SU-DHL-6 (cell line): ENCODE measurements around the gene PEX11A.

Source experiments
- H2AFZ ChIP-seq: fragments of 200-600 bp; sonication (generic); 2 replicates; pipeline ENCODE4 v1.6.1; 2014; ENCODE audit warnings: low read depth, mild to moderate bottlenecking, moderate library complexity, mixed read lengths, antibody characterized with exemption, low read length; ENCODE audit not compliant: severe bottlenecking
- H3F3A ChIP-seq: fragments of 200-600 bp; shearing (Covaris generic); 2 replicates; pipeline ENCODE4 v1.6.0; 2016; ENCODE audit warnings: antibody characterized with exemption, mild to moderate bottlenecking; ENCODE audit not compliant: insufficient read depth
- H3K27ac ChIP-seq: fragments of 200-600 bp; sonication (generic); 2 replicates; pipeline ENCODE4 v1.5.1; 2016; ENCODE audit warnings: low read depth, mild to moderate bottlenecking, low read length, moderate library complexity, mixed read lengths
- H3K27me3 ChIP-seq: fragments of 200-600 bp; sonication (generic), shearing (Covaris generic); 2 replicates; pipeline ENCODE4 v1.6.0; 2014; ENCODE audit warnings: mild to moderate bottlenecking, low read length
- H3K36me3 ChIP-seq: fragments of 200-600 bp; sonication (generic); 2 replicates; pipeline ENCODE4 v1.6.1; 2014; ENCODE audit warnings: mild to moderate bottlenecking, low read length, mixed read lengths
- H3K4me2 ChIP-seq: fragments of 300-600, 200-600 bp; shearing (Covaris generic), sonication (generic); 2 replicates; pipeline ENCODE4 v1.6.0; 2014; ENCODE audit warnings: low read length, low read depth, mild to moderate bottlenecking; ENCODE audit not compliant: poor library complexity, severe bottlenecking
- H3K4me3 ChIP-seq: fragments of 200-600 bp; sonication (generic); 2 replicates; pipeline ENCODE4 v1.5.1; 2014; ENCODE audit warnings: antibody characterized with exemption, low read length, mild to moderate bottlenecking, mixed read lengths; ENCODE audit not compliant: insufficient read depth, poor library complexity, severe bottlenecking
- H3K79me2 ChIP-seq: fragments of 200-600 bp; sonication (generic); 2 replicates; pipeline ENCODE4 v1.6.1; 2014; ENCODE audit warnings: mild to moderate bottlenecking, low read length, moderate library complexity; ENCODE audit not compliant: insufficient read depth
- H3K9ac ChIP-seq: fragments of 200-600 bp; sonication (generic); 2 replicates; pipeline ENCODE4 v1.7.0; 2014; ENCODE audit warnings: mild to moderate bottlenecking, low read length
- H3K9me2 ChIP-seq: fragments of 200-600 bp; sonication (generic); replicated peaks from 2 replicates; pipeline ENCODE4 v1.6.1; 2014; ENCODE audit warnings: low read length; ENCODE audit not compliant: insufficient read depth
- H3K9me3 ChIP-seq: fragments of 200-600 bp; sonication (generic); 2 replicates; pipeline ENCODE4 v1.6.1; 2014; ENCODE audit warnings: low read length, mixed read lengths; ENCODE audit not compliant: insufficient read depth
- H4K20me1 ChIP-seq: fragments of 200-600 bp; sonication (generic); 2 replicates; pipeline ENCODE4 v1.6.1; 2014; ENCODE audit warnings: low read depth, mild to moderate bottlenecking, antibody characterized with exemption, low read length, moderate library complexity, mixed read lengths
- CTCF ChIP-seq: fragments of 200-600 bp; sonication (generic); IDR thresholded peaks from one replicate; pipeline ENCODE4 v1.5.1; 2017; ENCODE audit warnings: antibody characterized with exemption, mild to moderate bottlenecking, low read length, moderate library complexity; ENCODE audit not compliant: insufficient read depth, poor library complexity, severe bottlenecking
- EZH2phosphoT487 ChIP-seq: fragments of 200-600 bp; sonication (generic), shearing (Covaris generic); conservative IDR thresholded peaks from 2 replicates; pipeline ENCODE4 v1.6.1; 2018; ENCODE audit warnings: mild to moderate bottlenecking, antibody characterized with exemption, low read length, moderate library complexity, mixed read lengths

The PEX11A gene

GRCh38 chr15:89645680-89646079 is 44.9 kb downstream of the PEX11A start:
- no peak overlapping the region for H3K4me2 ChIP-seq
- no peaks in the 10 kb centered on the region for H4K20me1 ChIP-seq
- no peak overlapping the region for H2AFZ ChIP-seq
- H3F3A ChIP-seq, result no peaks in the 10 kb centered on the region
- H3K9me3 ChIP-seq, result no peaks in the 10 kb centered on the region
- TF ChIP-seq EZH2phosphoT487, result no peak
- TF ChIP-seq CTCF, result no peak
- no peaks in the 10 kb centered on the region for H3K79me2 ChIP-seq
- H3K9me2 ChIP-seq, result no peaks in the 10 kb centered on the region
- H3K9ac ChIP-seq, result no peak overlapping the region
- no peaks in the 10 kb centered on the region for H3K36me3 ChIP-seq
- no peak overlapping the region for H3K27ac ChIP-seq
- no peaks in the 10 kb centered on the region for H3K27me3 ChIP-seq
- H3K4me3 ChIP-seq, result no peak overlapping the region

- Histone ChIP-seq H3K27ac (no peak overlapping the region), H3K9me2 (no peaks in the 10 kb centered on the region), H4K20me1 (no peaks in the 10 kb centered on the region), H3F3A (no peaks in the 10 kb centered on the region), H3K4me3 (no peak overlapping the region), H3K4me2 (no peak overlapping the region), H3K9ac (no peak overlapping the region), H3K27me3 (no peaks in the 10 kb centered on the region), H3K9me3 (no peaks in the 10 kb centered on the region), H3K79me2 (no peaks in the 10 kb centered on the region), H3K36me3 (no peaks in the 10 kb centered on the region), H2AFZ (no peak overlapping the region)
- no peak for TF ChIP-seq CTCF
- no peak for TF ChIP-seq EZH2phosphoT487
Measured at GRCh38 chr15:89642106-89642505, 48.4 kb downstream of the PEX11A start.

- H3K4me3 ChIP-seq, result no peak overlapping the region
- TF ChIP-seq CTCF (no peak), EZH2phosphoT487 (no peak)
- no peak overlapping the region for H3K27ac ChIP-seq
- no peak overlapping the region for H2AFZ ChIP-seq
- no peaks in the 10 kb centered on the region for H4K20me1 ChIP-seq
- no peaks in the 10 kb centered on the region for H3K79me2 ChIP-seq
- H3K4me2 ChIP-seq, result no peak overlapping the region
- H3K9me2 ChIP-seq, result no peaks in the 10 kb centered on the region
- H3K9me3 ChIP-seq, result no peaks in the 10 kb centered on the region
- H3K27me3 ChIP-seq, result no peaks in the 10 kb centered on the region
- H3K36me3 ChIP-seq, result no peaks in the 10 kb centered on the region
- H3K9ac ChIP-seq, result no peak overlapping the region
- H3F3A ChIP-seq, result no peaks in the 10 kb centered on the region
Measured at GRCh38 chr15:89641053-89641452, 49.5 kb downstream of the PEX11A start.

- Histone ChIP-seq H3K4me3 (no peak overlapping the region), H3K9me3 (no peaks in the 10 kb centered on the region), H3K4me2 (no peak overlapping the region), H3K36me3 (no peaks in the 10 kb centered on the region), H3F3A (no peaks in the 10 kb centered on the region), H3K9me2 (no peaks in the 10 kb centered on the region), H3K27ac (no peak overlapping the region), H4K20me1 (no peaks in the 10 kb centered on the region), H2AFZ (no peak overlapping the region), H3K9ac (no peak overlapping the region), H3K27me3 (no peaks in the 10 kb centered on the region), H3K79me2 (no peaks in the 10 kb centered on the region)
- TF ChIP-seq CTCF (no peak), EZH2phosphoT487 (no peak)
Measured at GRCh38 chr15:89640245-89640644, 50.3 kb downstream of the PEX11A start.
